Measurements from ENCODE around the gene RNF149.
"Not testable (repeated sequence)": the region's sequence is repeated elsewhere in the genome, so short reads cannot be mapped to it uniquely, and the experiment has no call there.

RNF149 gene

GRCh38 chr2:101330253-101330933, 21.9 kb upstream of the RNF149 start:
- DNase-seq: no peak

- DNase-seq: no peak
Observed at GRCh38 chr2:101329026-101329425, 20.5 kb upstream of the RNF149 start.

GRCh38 chr2:101328474-101329007, 20.0 kb upstream of the RNF149 start:
- no peak for DNase-seq

- DNase-seq: no peak
Observed at GRCh38 chr2:101327863-101328394, 19.4 kb upstream of the RNF149 start.

GRCh38 chr2:101325425-101325824, 16.9 kb upstream of the RNF149 start:
- DNase-seq: no peak

DNA sequence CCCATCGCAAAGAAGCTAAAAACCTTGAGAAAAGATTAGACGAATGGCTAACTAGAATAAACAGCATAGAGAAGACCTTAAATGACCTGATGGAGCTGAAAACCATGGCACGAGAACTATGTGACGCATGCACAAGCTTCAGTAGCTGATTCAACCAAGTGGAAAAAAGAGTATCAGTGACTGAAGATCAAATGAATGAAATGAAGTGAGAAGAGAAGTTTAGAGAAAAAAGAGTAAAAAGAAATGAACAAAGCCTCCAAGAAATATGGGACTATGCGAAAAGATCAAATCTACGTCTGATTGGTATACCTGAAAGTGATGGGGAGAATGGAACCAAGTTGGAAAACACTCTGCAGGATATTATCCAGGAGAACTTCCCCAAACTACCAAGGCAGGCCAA, 8.1 kb upstream of the RNF149 start:
- DNase-seq: not testable (repeated sequence)

DNA sequence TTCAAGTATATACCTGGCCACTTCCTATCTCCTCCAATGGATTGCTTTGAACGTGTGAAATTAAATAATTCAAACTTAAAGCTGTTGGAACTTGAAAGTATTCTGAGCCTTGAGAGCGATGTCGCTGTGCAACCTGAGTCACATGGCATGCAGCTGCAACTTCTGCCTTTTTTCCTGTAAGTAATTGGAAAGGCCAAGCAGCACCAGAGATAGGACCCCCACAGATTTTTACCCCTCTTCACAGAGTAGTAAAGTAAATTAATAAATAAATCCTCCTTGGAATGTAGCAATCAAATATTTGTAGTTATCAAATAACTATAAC, 3.2 kb upstream of the RNF149 start:
- DNase-seq: no peak

DNA sequence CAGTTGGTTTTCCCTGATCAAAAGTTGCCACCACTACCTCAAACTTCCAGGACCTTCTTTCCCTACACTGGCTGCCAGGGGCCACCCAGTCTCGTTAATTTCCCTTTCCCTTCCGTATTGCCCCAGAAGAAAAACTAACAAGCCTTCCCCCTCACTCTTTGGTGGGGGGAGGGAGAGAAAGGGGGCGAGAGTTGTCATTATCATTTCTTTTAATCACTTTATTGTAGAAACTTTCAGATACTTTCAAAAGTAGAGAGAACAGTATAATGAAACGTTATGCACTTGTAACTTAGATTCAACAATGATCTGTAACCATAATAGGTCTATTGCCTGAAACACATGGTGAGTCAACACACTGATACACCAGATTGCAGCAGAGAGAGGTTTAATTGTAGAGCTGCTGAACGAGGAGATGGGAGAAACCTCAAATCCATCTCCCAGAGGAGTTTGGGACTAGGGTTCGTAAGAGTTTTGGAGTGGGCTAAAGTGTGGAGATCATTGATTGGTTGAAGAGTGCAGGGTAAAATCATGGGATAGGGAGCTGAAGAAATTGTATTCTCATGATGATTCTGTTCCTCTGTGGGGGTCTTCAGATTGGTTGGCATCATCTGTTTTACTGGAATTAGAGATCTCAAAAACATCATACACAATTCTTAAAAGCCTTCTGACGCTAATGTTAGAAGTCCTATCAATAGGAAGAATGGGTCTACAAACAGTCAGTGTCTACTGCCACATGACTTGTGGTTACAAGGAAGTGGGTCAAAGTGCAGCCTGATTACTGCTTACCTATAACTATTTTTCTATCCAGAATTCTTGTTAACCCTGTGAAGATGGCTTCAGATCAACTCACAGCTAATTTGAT, 2.6 kb upstream of the RNF149 start:
- no peak for DNase-seq

- DNase-seq: no peak
Observed at GRCh38 chr2:101310090-101310833, 1.8 kb upstream of the RNF149 start.

- no peak for DNase-seq
Observed at GRCh38 chr2:101307950-101308431, 510 bp downstream of the RNF149 start.

- DNase-seq: no peak
Observed at GRCh38 chr2:101307503-101307902, 998 bp downstream of the RNF149 start.

GRCh38 chr2:101306410-101306809, 2.1 kb downstream of the RNF149 start:
- DNase-seq: no peak

DNA sequence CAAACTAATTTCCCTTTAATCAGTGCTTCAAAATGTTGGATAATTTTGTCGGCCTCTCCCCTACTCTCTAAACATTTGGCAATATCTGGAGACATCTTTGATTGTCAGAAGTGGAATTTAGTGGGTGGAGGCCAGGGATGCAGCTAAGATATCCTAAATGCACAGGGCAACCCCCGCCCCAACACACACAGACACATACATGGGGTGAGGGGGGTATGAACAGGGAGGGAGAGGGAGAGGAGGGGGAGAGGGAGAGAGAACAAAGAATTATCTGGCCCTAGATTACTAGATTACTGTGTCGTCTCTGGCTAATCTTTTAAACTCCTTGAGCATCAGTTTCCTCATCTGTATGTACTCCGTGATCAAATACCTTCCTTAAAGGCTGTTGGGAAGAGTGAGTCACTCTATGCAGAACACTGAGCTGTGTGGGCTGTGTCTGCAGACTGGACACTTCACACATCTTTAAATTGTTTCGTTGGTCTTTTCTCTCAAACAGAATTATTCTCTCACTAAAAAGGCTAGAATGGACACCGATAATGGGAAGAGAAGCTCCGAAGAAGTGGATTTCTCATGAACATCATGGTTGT, 2.9 kb downstream of the RNF149 start:
- DNase-seq: no peak

- no peak for DNase-seq
Observed at GRCh38 chr2:101305035-101305434, 3.5 kb downstream of the RNF149 start.

DNA sequence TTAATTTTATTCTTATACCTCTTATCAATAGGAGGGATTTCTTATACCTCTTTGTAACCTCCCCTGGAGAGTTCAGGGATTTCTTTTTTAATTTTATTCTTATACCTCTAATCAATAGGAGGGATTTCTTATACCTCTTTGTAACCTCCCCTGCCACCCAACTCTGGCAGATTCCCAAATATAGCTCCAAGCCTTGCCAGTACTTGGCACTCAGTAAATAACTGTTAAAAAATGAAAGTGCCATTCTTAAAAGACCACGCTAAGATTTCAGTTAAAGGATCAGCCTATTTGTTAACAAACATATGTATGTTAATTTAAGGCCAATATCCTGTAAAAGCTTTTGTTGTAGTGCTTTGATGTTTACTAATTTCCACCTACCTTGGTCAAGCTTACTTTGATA, 4.8 kb downstream of the RNF149 start:
- DNase-seq: no peak

DNA sequence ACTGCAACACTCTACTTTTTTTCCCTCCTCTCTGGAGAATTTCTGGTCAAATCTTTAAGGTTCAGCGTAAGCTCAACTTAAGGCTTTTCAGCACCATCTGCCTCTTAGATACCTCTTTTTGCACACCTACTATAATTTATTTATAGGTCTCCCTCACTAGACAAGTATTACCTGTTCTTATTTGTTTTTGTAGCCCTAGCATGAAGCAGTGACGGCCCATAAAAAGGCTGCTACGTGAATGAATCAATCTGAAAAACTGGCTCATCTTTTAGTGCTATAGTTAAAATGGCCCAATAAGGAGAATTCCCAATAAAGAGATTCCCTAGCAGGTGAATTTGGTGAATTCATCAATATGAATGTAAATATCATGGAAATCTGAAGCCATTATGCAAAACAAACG, 6.5 kb downstream of the RNF149 start:
- DNase-seq: no peak

DNA sequence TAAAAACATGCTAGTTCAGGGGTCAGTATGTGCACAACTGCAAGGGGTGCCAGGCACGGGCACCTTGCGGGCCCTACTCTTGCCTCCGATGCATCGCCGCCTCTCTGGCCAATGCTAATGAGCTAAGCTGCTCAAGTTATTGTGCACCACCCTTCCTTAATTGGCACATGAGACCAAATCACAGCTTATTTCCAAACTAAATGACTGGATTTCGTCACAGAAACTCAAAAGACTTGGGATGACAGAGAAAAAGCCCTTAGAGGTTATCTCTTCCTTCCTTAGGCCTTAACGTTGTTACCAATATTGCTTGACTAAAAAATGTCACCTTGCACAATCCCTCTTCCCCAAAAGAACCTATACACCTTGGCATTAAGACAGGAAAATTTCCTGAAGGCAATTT, 7.7 kb downstream of the RNF149 start:
- DNase-seq: no peak

DNA sequence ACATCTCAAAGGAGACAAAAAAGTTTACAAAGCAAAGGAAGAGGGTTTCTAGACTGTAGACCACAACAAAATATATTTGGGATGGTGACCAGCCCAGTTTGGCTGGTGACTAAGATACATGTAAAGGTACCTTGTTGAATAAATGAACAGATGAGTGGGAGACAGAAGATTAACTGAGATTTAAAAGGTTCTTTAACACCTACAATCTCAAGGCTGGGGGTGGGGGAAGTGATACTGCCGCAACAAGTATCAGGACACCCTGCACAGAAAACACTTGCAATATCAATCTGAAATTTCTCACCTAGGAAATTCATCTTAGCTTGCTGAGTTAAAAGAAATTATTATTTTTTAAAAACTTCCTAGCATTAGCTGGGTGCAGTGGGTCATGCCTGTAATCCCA, 8.3 kb downstream of the RNF149 start:
- no peak for DNase-seq

GRCh38 chr2:101299604-101300003, 8.9 kb downstream of the RNF149 start:
- no peak for DNase-seq

DNA sequence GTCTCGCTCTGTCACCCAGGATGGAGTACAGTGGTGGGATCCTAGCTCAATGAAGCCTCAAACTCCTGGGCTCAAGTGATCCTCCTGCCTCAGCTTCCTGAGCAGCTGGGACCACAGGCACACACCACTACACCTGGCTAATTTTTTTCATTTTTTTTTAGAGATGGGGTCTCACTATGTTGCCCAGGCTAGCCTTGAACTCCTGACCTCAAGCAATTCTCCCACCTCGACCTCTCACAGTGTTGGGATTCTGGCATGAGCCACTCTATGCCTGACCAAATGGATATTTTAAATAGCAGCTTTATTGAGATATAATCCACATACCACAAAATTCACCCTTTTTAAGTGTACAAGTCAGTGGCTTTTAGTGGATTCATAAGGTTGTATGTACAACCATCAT, 11.1 kb downstream of the RNF149 start:
- DNase-seq: no peak

DNA sequence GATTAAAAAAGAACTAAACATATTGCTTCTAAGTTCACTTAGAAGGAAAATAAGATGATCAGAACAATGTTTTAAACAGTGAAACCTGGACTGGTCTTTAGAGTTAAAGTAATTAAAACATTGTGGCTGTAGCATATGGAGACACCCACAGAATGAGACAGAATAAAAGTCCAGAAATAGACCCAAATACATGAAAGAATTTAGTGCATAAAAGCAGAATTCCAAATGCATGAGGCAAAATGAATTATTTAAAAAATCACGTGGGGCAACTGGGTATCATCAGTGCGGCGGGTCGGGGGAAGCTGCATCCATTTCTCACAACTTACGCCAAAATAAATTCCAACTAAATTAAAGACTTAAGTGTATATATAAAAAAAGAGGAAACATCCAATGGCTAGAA, 12.1 kb downstream of the RNF149 start:
- no peak for DNase-seq

GRCh38 chr2:101295895-101296294, 12.6 kb downstream of the RNF149 start:
- DNase-seq: no peak

GRCh38 chr2:101294861-101295260, 13.6 kb downstream of the RNF149 start:
- DNase-seq: no peak

Data from NCI-H2029 (cell line).